HepG2 (cell line): Measurements from ENCODE around the gene SS18L1. TPM values are rescaled to one million over a fixed set of nuclear protein-coding genes. Genes with fewer than 3 reads are reported as not detected.

Experiments
- ATAC-seq: fragments of 200-7000 bp; cut with Tn5 transposase; 3 replicates; pipeline ENCODE4 v1.9.1; 2020; ENCODE audit warnings: mild to moderate bottlenecking, moderate library complexity
- BruUV-seq: library from RNA; stranded (reverse); fragments of 400-500 nt; replicated peaks from 2 replicates; lab custom pipeline; 2021; lab: Mats Ljungman, UMichigan
- CTCF ChIA-PET: fragments of 300-600 bp; formaldehyde crosslinking; extraction: SDS; loops from one replicate; lab custom pipeline; 2021; ENCODE audit warnings: low total read pairs, inconsistent platforms, low intra/inter-chr PET ratio; lab: Yijun Ruan, JAX
- POLR2A ChIA-PET: fragments of 350-600 bp; sonication (Branson Sonifier 250); formaldehyde crosslinking; loops from one replicate; lab custom pipeline; 2020; ENCODE audit warnings: antibody characterized with exemption, inconsistent platforms; lab: Yijun Ruan, JAX
- DNase-seq: peaks from one replicate; pipeline ENCODE4 v3.0.0-alpha.2; 2015; ENCODE audit warnings: low spot score
- FAIRE-seq: peaks from 3 replicates; lab custom pipeline; 2011; peaks lifted over from hg19 to GRCh38; lab: Jason Lieb, UNC
- H2AFZ ChIP-seq: one replicate; pipeline ENCODE4 v1.6.1; 2011; ENCODE audit warnings: low read length, inconsistent platforms
- H3K27ac ChIP-seq: fragments of 300-600 bp; 3 replicates; pipeline ENCODE4 v1.8.0; 2011; ENCODE audit warnings: mixed run types, mild to moderate bottlenecking, mixed read lengths, low read length, inconsistent platforms; ENCODE audit not compliant: insufficient read depth; ENCODE audit errors: extremely low read length
- H3K27me3 ChIP-seq, 2 experiments: fragments of 200-600 bp in 1 of 2; 2 replicates in 1 of 2; 3 replicates in 1 of 2; pipeline versions ENCODE4 v1.6.0 to v1.8.0; 2011; ENCODE audit warnings: low read length in 2 of 2, mild to moderate bottlenecking in 2 of 2, moderate library complexity in 2 of 2, inconsistent platforms in 1 of 2; ENCODE audit not compliant: insufficient read depth in 2 of 2, control insufficient read depth in 1 of 2
- H3K36me3 ChIP-seq, 2 experiments: fragments of 200-600 bp in 1 of 2; replicated peaks in 1 of 2; 2 replicates in 1 of 2; 3 replicates in 1 of 2; pipeline versions ENCODE4 v1.5.1 to v1.8.0; 2011; ENCODE audit warnings: low read length in 2 of 2, inconsistent platforms in 1 of 2; ENCODE audit not compliant: insufficient read depth in 2 of 2, control insufficient read depth in 1 of 2
- H3K4me1 ChIP-seq: 2 replicates; pipeline ENCODE4 v1.5.1; 2012; ENCODE audit warnings: low read length, inconsistent platforms; ENCODE audit not compliant: insufficient read depth
- H3K4me2 ChIP-seq: 2 replicates; pipeline ENCODE4 v1.6.0; 2011; ENCODE audit warnings: low read depth, low read length, inconsistent platforms
- H3K4me3 ChIP-seq, 3 experiments: fragments of 200-600 bp in 1 of 3; sonication (generic), shearing (Covaris generic) in 1 of 3; replicated peaks in 1 of 3; 2 replicates each; pipeline ENCODE4 v1.5.1; 2011 to 2016; ENCODE audit warnings: low read length in 3 of 3, inconsistent platforms in 2 of 3, low read depth in 2 of 3, mild to moderate bottlenecking in 2 of 3, control low read depth in 1 of 3, mixed read lengths in 1 of 3; ENCODE audit not compliant: insufficient read depth in 1 of 3
- H3K79me2 ChIP-seq: one replicate; pipeline ENCODE4 v1.6.1; 2011; ENCODE audit warnings: low read length, inconsistent platforms; ENCODE audit not compliant: insufficient read depth
- H3K9ac ChIP-seq: 2 replicates; pipeline ENCODE4 v1.6.0; 2011; ENCODE audit warnings: mild to moderate bottlenecking, low read depth, low read length, inconsistent platforms; ENCODE audit not compliant: insufficient read depth
- H3K9me3 ChIP-seq: 2 replicates; pipeline ENCODE4 v1.5.1; 2012; ENCODE audit warnings: mild to moderate bottlenecking, low read length
- H4K20me1 ChIP-seq: 2 replicates; pipeline ENCODE4 v1.6.0; 2011; ENCODE audit warnings: inconsistent platforms, mild to moderate bottlenecking, low read length, moderate library complexity; ENCODE audit not compliant: insufficient read depth
- ARNT2 ChIP-seq: sonication (generic); formaldehyde crosslinking; IDR thresholded peaks from 2 replicates; pipeline ENCODE4 v1.8.0; 2022; ENCODE audit warnings: mild to moderate bottlenecking, low read depth, missing genetic modification reagents, moderate library complexity
- FOXC1 ChIP-seq: sonication (generic); formaldehyde crosslinking; IDR thresholded peaks from 2 replicates; pipeline ENCODE4 v1.8.0; 2022; ENCODE audit warnings: mild to moderate bottlenecking, missing genetic modification reagents, borderline replicate concordance
- HNF1B ChIP-seq: sonication (generic); formaldehyde crosslinking; IDR thresholded peaks from 2 replicates; pipeline ENCODE4 v1.5.1; 2020; ENCODE audit warnings: mild to moderate bottlenecking, moderate library complexity, missing genetic modification reagents
- MYC ChIP-seq: sonication (generic); formaldehyde crosslinking; IDR thresholded peaks from 2 replicates; pipeline ENCODE4 v1.9.0; 2021; ENCODE audit warnings: missing genetic modification reagents, borderline replicate concordance
- NR1H2 ChIP-seq: sonication (generic); formaldehyde crosslinking; IDR thresholded peaks from 2 replicates; pipeline ENCODE4 v1.8.1; 2022; ENCODE audit warnings: low read depth, missing genetic modification reagents, borderline replicate concordance
- SAP130 ChIP-seq: IDR thresholded peaks from 2 replicates; pipeline ENCODE4 v1.6.1; 2016; ENCODE audit warnings: low read depth
- TARDBP ChIP-seq: sonication (generic); formaldehyde crosslinking; IDR thresholded peaks from 2 replicates; pipeline ENCODE4 v1.8.0; 2022; ENCODE audit warnings: mild to moderate bottlenecking, missing genetic modification reagents
- ZFY ChIP-seq: sonication (generic); formaldehyde crosslinking; IDR thresholded peaks from 2 replicates; pipeline ENCODE4 v1.4.0; 2020; ENCODE audit warnings: missing genetic modification reagents
- ZNF431 ChIP-seq: sonication (generic); formaldehyde crosslinking; IDR thresholded peaks from 2 replicates; pipeline ENCODE4 v1.9.0; 2022; ENCODE audit warnings: missing genetic modification reagents, low read depth, mild to moderate bottlenecking, borderline replicate concordance
- ZNF556 ChIP-seq: sonication (generic); formaldehyde crosslinking; IDR thresholded peaks from 2 replicates; pipeline ENCODE4 v1.4.0; 2020; ENCODE audit warnings: mild to moderate bottlenecking, missing genetic modification reagents, borderline replicate concordance
- ZNF678 ChIP-seq: sonication (generic); formaldehyde crosslinking; IDR thresholded peaks from 2 replicates; pipeline ENCODE4 v1.4.0; 2020; ENCODE audit warnings: mild to moderate bottlenecking, missing genetic modification reagents
- WGBS: methylation state at CpG from one replicate; pipeline ENCODE4 v1.1.6; 2017; ENCODE audit warnings: low lambda C conversion rate; 5-methylcytosine and 5-hydroxymethylcytosine counted together
- in situ Hi-C: cut with HindIII; loops from 2 replicates; pipeline ENCODE4 v1.10.0; 2017; ENCODE audit warnings: low pct_unique_long_range_greater_than_20kb; ENCODE audit not compliant: extremely low pct_ligation_motif_present
- intact Hi-C: fragments of 100-400 bp; cut with micrococcal nuclease; formaldehyde crosslinking; loops from one replicate; pipeline ENCODE4 v1.10.0; 2022; ENCODE audit not compliant: unreplicated experiment
- polyA plus RNA-seq, 8 experiments: library from polyadenylated mRNA; depleted of rRNA in 3 of 8; stranded (reverse) in 7 of 8; unstranded in 1 of 8; fragments of >200 nt; fragmentation: Illumina TruSeq in 4 of 8; extraction: Trizol in 4 of 8; gene quantifications; 2 replicates each; pipeline versions ENCODE4 v1.2.1 to v1.2.3, GENCODE V29; 2011 to 2016; ENCODE audit warnings: low read depth in 4 of 8, missing spikeins in 1 of 8, mixed read lengths in 1 of 8; ENCODE audit not compliant: insufficient read depth in 1 of 8
- total RNA-seq, 5 experiments: library from RNA; depleted of rRNA; stranded (reverse); fragments of >200 nt; fragmentation: Illumina TruSeq; extraction: Trizol; gene quantifications; 2 replicates each; pipeline ENCODE4 v1.2.3, GENCODE V29; 2016; ENCODE audit warnings: low read depth in 1 of 5
- TF ChIP-seq, protein P1 (sequence below): IDR thresholded peaks from 2 replicates; pipeline ENCODE4 v1.6.1; 2016
- TF ChIP-seq, protein P2 (sequence below): sonication (generic); formaldehyde crosslinking; IDR thresholded peaks from 2 replicates; pipeline ENCODE4 v1.8.0; 2023; ENCODE audit warnings: mild to moderate bottlenecking, missing genetic modification reagents
- TF ChIP-seq, protein P3 (sequence below): sonication (generic); formaldehyde crosslinking; conservative IDR thresholded peaks from 2 replicates; pipeline ENCODE4 v1.8.1; 2023; ENCODE audit warnings: missing genetic modification reagents

Gene SS18L1
- total and polyA plus RNA-seq, 2 of the 13 experiments (the other 11 are each of a cell fraction or from before 2014, with no cell fraction given), result 17.8 to 27.6 TPM

DNA sequence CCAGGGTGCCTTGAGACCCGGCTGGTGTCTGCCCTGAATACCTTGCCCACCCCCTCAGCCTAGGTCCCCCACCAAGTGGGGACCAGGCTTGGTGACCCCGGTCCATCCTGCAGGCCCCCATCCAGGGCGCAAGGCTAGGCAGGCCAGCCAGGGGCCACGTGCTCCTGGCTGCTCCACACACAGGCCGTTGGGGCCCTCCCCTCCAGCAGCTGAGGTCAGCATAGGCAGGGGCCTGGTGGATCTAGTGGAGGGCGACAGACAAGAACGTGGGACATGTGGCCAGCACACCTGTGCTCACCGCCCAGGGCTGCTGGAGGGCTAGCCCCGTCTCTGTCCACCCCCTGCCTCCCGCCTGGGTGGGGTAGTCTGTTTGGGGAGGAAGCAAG is 84.0 kb downstream of the SS18L1 start (continued):
- TF ChIP-seq, protein P1, sequence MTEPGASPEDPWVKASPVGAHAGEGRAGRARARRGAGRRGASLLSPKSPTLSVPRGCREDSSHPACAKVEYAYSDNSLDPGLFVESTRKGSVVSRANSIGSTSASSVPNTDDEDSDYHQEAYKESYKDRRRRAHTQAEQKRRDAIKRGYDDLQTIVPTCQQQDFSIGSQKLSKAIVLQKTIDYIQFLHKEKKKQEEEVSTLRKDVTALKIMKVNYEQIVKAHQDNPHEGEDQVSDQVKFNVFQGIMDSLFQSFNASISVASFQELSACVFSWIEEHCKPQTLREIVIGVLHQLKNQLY (CRISPR knock-in tag), result 0 out of 2 replicates have a peak, but pooled peaks have one; percentile 66
- TF ChIP-seq SAP130 (CRISPR knock-in tag) (peak; percentile 40; the same call in 1 of the 2 replicates), ZNF678 (0 out of 2 replicates have a peak, but pooled peaks have one; percentile 20), ARNT2 (CRISPR knock-in tag) (no peak)

DNA sequence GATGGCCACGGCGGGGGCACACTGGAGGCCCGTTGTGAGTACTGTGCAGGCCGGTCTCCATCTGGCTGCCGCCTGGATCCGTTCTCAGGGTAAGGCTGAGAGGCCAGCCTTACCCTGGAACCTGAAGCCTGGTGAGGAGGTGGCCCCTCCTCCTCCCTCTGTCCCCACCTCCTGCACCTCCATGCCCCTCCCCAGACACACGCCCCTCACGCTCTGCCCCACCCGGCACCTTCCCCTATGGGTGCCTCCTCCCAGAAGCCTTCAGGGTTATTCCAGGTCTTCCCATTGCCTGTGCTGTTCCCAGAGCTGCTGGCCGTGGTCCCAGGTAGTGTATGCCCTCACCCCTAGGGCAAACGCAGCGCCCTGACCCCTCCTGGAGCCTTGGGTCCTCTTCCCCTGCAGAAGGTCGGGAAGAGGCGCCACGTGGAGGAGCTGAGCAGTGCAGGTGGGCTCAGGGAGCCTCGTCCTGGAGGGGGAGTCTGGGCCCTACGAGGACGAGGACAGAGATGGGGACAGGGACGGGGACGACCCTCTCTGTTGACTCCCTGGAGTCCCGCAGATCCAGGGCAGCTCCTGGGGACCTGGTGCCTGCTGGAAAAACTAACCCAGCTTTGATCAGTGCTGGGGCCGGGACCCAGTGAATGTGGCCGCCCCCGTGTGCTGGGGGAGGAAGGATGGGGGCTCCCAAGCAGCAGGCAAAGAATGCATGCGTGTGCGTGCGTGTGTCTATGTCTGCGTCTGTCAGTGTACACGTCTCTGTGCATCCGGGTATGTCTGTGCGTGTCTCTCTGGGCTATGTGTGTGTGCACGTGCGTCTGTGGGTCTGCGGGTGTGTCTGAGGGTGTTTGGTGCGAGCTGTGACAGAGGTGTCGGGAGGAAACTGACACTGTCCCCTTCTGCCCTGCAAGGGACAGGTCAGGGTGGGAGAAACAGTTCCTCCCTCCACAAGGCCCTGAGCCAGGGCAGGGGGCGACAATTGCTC is 84.7 kb downstream of the SS18L1 start:
- intact Hi-C loops (no loop called here), in situ Hi-C loops (no loop called here)
- FAIRE-seq (peak; percentile 26), DNase-seq (peak; percentile 46), ATAC-seq (peak; percentile 65)
- Histone ChIP-seq H3K36me3 (no peaks in the 10 kb centered on the region), H3K9ac (no peak overlapping the region), H3K27me3 (peaks cover 40 to 66% of the 10 kb centered on the region in 2 experiments), H4K20me1 (peaks cover 6% of the 10 kb centered on the region; the same call in 1 of the 2 replicates), H3K9me3 (no peaks in the 10 kb centered on the region), H3K4me2 (peak overlapping the region; percentile 51), H3K27ac (no peak overlapping the region), H3K4me1 (peaks cover 21% of the 10 kb centered on the region), H3K79me2 (no peaks in the 10 kb centered on the region), H2AFZ (no peak overlapping the region), H3K4me3 (peak overlapping the region in 1 of 3 experiments; percentile 39; a peak in 1 of 6 replicates)
- BruUV-seq, result no TSS peak
- WGBS, result 13% methylated on average over 36 of the region's 37 CpGs
- ChIA-PET POLR2A (no interaction called here), CTCF (no interaction called here)
- TF ChIP-seq, protein P2, sequence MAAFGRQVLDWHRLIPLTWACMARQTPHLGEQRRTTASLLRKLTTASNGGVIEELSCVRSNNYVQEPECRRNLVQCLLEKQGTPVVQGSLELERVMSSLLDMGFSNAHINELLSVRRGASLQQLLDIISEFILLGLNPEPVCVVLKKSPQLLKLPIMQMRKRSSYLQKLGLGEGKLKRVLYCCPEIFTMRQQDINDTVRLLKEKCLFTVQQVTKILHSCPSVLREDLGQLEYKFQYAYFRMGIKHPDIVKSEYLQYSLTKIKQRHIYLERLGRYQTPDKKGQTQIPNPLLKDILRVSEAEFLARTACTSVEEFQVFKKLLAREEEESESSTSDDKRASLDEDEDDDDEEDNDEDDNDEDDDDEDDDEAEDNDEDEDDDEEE (CRISPR knock-in tag), result 0 out of 2 replicates have a peak, but pooled peaks have one; percentile 5
- TF ChIP-seq ZFY (CRISPR knock-in tag) (0 out of 2 replicates have a peak, but pooled peaks have one; percentile 22), MYC (CRISPR knock-in tag) (peak; percentile 33; the same call in 1 of the 2 replicates), NR1H2 (CRISPR knock-in tag) (0 out of 2 replicates have a peak, but pooled peaks have one; percentile 44), TARDBP (CRISPR knock-in tag) (no peak), FOXC1 (0 out of 2 replicates have a peak, but pooled peaks have one; percentile 7), ZNF431 (peak; percentile 64; the same call in 1 of the 2 replicates), ZNF556 (CRISPR knock-in tag) (0 out of 2 replicates have a peak, but pooled peaks have one; percentile 24), HNF1B (CRISPR knock-in tag) (peak; percentile 38; the same call in 1 of the 2 replicates)
- TF ChIP-seq, protein P3, sequence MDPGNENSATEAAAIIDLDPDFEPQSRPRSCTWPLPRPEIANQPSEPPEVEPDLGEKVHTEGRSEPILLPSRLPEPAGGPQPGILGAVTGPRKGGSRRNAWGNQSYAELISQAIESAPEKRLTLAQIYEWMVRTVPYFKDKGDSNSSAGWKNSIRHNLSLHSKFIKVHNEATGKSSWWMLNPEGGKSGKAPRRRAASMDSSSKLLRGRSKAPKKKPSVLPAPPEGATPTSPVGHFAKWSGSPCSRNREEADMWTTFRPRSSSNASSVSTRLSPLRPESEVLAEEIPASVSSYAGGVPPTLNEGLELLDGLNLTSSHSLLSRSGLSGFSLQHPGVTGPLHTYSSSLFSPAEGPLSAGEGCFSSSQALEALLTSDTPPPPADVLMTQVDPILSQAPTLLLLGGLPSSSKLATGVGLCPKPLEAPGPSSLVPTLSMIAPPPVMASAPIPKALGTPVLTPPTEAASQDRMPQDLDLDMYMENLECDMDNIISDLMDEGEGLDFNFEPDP, result no peak
